GM12878 (cell line): ENCODE measurements around the gene SETBP1. TPM values are rescaled to one million over a fixed set of nuclear protein-coding genes. Genes with fewer than 3 reads are reported as not detected.
A peak's percentile ranks its signal among the peaks of the same experiment; 100 is the strongest.

Experiments
- ATAC-seq: fragments of 200-7000 bp; cut with Tn5 transposase; 3 replicates; pipeline ENCODE4 v1.9.1; 2020; ENCODE audit warnings: mild to moderate bottlenecking, moderate library complexity
- BruUV-seq: library from RNA; stranded (reverse); fragments of 400-500 nt; replicated peaks from 2 replicates; lab custom pipeline; 2021; lab: Mats Ljungman, UMichigan
- CTCF ChIA-PET: fragments of 300-600 bp; sonication (Branson Sonifier 250); formaldehyde crosslinking; extraction: SDS; loops from one replicate; lab custom pipeline; 2021; ENCODE audit warnings: inconsistent platforms; lab: Yijun Ruan, JAX
- POLR2A ChIA-PET: fragments of 350-600 bp; formaldehyde crosslinking; extraction: SDS; loops from one replicate; lab custom pipeline; 2021; ENCODE audit warnings: inconsistent platforms; lab: Charles Lee
- RAD21 ChIA-PET: fragments of 300-600 bp; sonication (Branson Sonifier 250); formaldehyde crosslinking; loops from one replicate; lab custom pipeline; 2023; ENCODE audit warnings: antibody characterized with exemption; ENCODE audit not compliant: unreplicated experiment; lab: Charles Lee
- SMC1A ChIA-PET: fragments of 300-600 bp; sonication (Branson Sonifier 250); formaldehyde crosslinking; loops from one replicate; lab custom pipeline; 2023; ENCODE audit not compliant: unreplicated experiment, uncharacterized antibody; lab: Charles Lee
- DNase-seq: peaks from one replicate; pipeline ENCODE4 v3.0.0-alpha.2; 2011; ENCODE audit warnings: low read depth, low spot score
- FAIRE-seq: peaks from 3 replicates; lab custom pipeline; 2011; peaks lifted over from hg19 to GRCh38; lab: Jason Lieb, UNC
- H2AFZ ChIP-seq: 2 replicates; pipeline ENCODE4 v1.6.0; 2011; ENCODE audit warnings: low read depth, low read length, control low read depth; ENCODE audit not compliant: control insufficient read depth
- H3K27ac ChIP-seq: 2 replicates; pipeline ENCODE4 v1.5.1; 2011; ENCODE audit warnings: control low read depth; ENCODE audit not compliant: control insufficient read depth, insufficient read depth
- H3K27me3 ChIP-seq, 2 experiments: replicated peaks in 1 of 2; 2 replicates each; pipeline versions ENCODE4 v1.6.0 to v1.6.1; 2011; ENCODE audit warnings: low read length in 1 of 2; ENCODE audit not compliant: control insufficient read depth in 2 of 2, insufficient read depth in 2 of 2
- H3K36me3 ChIP-seq, 2 experiments: 2 replicates each; pipeline ENCODE4 v1.5.1; 2011; ENCODE audit warnings: low read length in 1 of 2; ENCODE audit not compliant: control insufficient read depth in 2 of 2, insufficient read depth in 2 of 2
- H3K4me1 ChIP-seq: 2 replicates; pipeline ENCODE4 v1.6.1; 2011; ENCODE audit warnings: mild to moderate bottlenecking, low read length, moderate library complexity, mixed read lengths; ENCODE audit not compliant: control insufficient read depth, insufficient read depth
- H3K4me2 ChIP-seq: 2 replicates; pipeline ENCODE4 v1.6.0; 2011; ENCODE audit warnings: control low read depth; ENCODE audit not compliant: control insufficient read depth, insufficient read depth
- H3K4me3 ChIP-seq: fragments of 200-600 bp; sonication (generic); 2 replicates; pipeline ENCODE4 v1.5.1; 2016
- H3K79me2 ChIP-seq: 2 replicates; pipeline ENCODE4 v1.6.0; 2011; ENCODE audit warnings: low read length; ENCODE audit not compliant: control insufficient read depth, insufficient read depth
- H3K9ac ChIP-seq: 2 replicates; pipeline ENCODE4 v1.8.0; 2011; ENCODE audit warnings: low read length, control low read depth, mixed read lengths; ENCODE audit not compliant: control insufficient read depth, insufficient read depth
- H3K9me3 ChIP-seq: replicated peaks from 3 replicates; pipeline ENCODE4 v1.5.1; 2011; ENCODE audit warnings: mild to moderate bottlenecking, low read length; ENCODE audit not compliant: control insufficient read depth, insufficient read depth
- H4K20me1 ChIP-seq: 2 replicates; pipeline ENCODE4 v1.6.0; 2011; ENCODE audit not compliant: control insufficient read depth, insufficient read depth
- EGR1 ChIP-seq, 2 experiments: IDR thresholded peaks; 1 replicate in 1 of 2; 2 replicates in 1 of 2; pipeline ENCODE4 v1.6.1; 2011 to 2012; ENCODE audit warnings: low read depth in 2 of 2, low read length in 2 of 2, borderline replicate concordance in 1 of 2, mild to moderate bottlenecking in 1 of 2, moderate library complexity in 1 of 2
- EZH2 ChIP-seq: IDR thresholded peaks from 2 replicates; pipeline ENCODE4 v1.6.1; 2012; ENCODE audit warnings: low read depth, mild to moderate bottlenecking, control low read depth, inconsistent platforms, low read length, borderline replicate concordance; ENCODE audit not compliant: control insufficient read depth
- MYB ChIP-seq: fragments of 150-350 bp; IDR thresholded peaks from 2 replicates; pipeline ENCODE4 v1.6.1; 2014; ENCODE audit warnings: mild to moderate bottlenecking, low read depth, low read length, borderline replicate concordance
- NFIC ChIP-seq: IDR thresholded peaks from 2 replicates; pipeline ENCODE4 v1.6.1; 2012; ENCODE audit warnings: low read depth, mild to moderate bottlenecking, inconsistent platforms, low read length, moderate library complexity
- SIN3A ChIP-seq: IDR thresholded peaks from 2 replicates; pipeline ENCODE4 v1.6.1; 2012; ENCODE audit warnings: low read depth, low read length, improper control_type of control experiment
- SPI1 ChIP-seq: IDR thresholded peaks from 2 replicates; pipeline ENCODE4 v1.6.1; 2011; ENCODE audit warnings: low read depth, mild to moderate bottlenecking, low read length, moderate library complexity, borderline replicate concordance; ENCODE audit not compliant: insufficient read depth
- USF1 ChIP-seq: IDR thresholded peaks from 2 replicates; pipeline ENCODE4 v1.6.1; 2011; ENCODE audit warnings: borderline replicate concordance, low read depth, mild to moderate bottlenecking, moderate library complexity, mixed read lengths, low read length; ENCODE audit not compliant: insufficient read depth; ENCODE audit errors: extremely low read length
- WRNIP1 ChIP-seq: IDR thresholded peaks from 2 replicates; pipeline ENCODE4 v1.6.1; 2011; ENCODE audit warnings: low read depth, low read length, improper control_type of control experiment, borderline replicate concordance
- WGBS: methylation state at CpG from one replicate; pipeline ENCODE4 v1.1.6; 2016; ENCODE audit warnings: low lambda C conversion rate; ENCODE audit not compliant: insufficient replicate concordance, insufficient coverage; ENCODE audit errors: missing lambda C conversion rate; 5-methylcytosine and 5-hydroxymethylcytosine counted together
- in situ Hi-C: fragments of 300-500 bp; cut with MboI; formaldehyde crosslinking; loops from 9 replicates; pipeline ENCODE4 v1.14.3; 2018; ENCODE audit warnings: mixed read lengths
- intact Hi-C: fragments of 100-400 bp; cut with micrococcal nuclease; formaldehyde crosslinking; loops from one replicate; pipeline ENCODE4 v1.14.2; 2022; ENCODE audit not compliant: unreplicated experiment
- polyA plus RNA-seq, 11 experiments: library from polyadenylated mRNA; depleted of rRNA in 4 of 11; unstranded in 6 of 11; stranded (reverse) in 5 of 11; fragments of >200 nt; fragmentation: Nextera tagmentation in 4 of 11; fragmentation: Illumina TruSeq in 1 of 11; extraction: Ambion mirVana in 4 of 11; extraction: Trizol in 1 of 11; gene quantifications; 1 replicate in 1 of 11; 2 replicates in 10 of 11; pipeline versions ENCODE4 v1.2.1 to v1.2.3, GENCODE V29; 2011 to 2016; ENCODE audit warnings: inconsistent platforms in 2 of 11, missing spikeins in 2 of 11, low read depth in 1 of 11
- total RNA-seq, 4 experiments: library from RNA; depleted of rRNA in 3 of 4; stranded (reverse); fragments of >200 nt in 3 of 4; fragmentation: Illumina TruSeq in 1 of 4; extraction: Trizol in 1 of 4; gene quantifications; 2 replicates each; pipeline versions ENCODE4 v1.2.1 to v1.2.3, GENCODE V29; 2013 to 2021

Gene SETBP1
- total and polyA plus RNA-seq, 10 of the 15 experiments (the other 5 are each of a cell fraction or from before 2014, with no cell fraction given) = 0.99 to 29.7 (median 8.3) TPM

- H4K20me1 ChIP-seq = no peaks in the 10 kb centered on the region
- intact Hi-C loops = loop anchor here (5.0 kb wide), 1 partner anchor 196 kb away; no protein-coding TSS in a partner anchor
- in situ Hi-C loops = no loop called here
- H3K4me2 ChIP-seq = peak overlapping the region; percentile 96
- peak overlapping the region; percentile 53 for H3K27ac ChIP-seq
- no peak overlapping the region for H2AFZ ChIP-seq
- DNase-seq (no peak), ATAC-seq (peak; percentile 2; the same call in 2 of the 3 replicates), FAIRE-seq (no peak)
- CTCF ChIA-PET = interaction anchor here (0.6 to 5.0 kb wide), 6 partner anchors 10 to 301 kb away, joined by 3 to 20 read pairs (median 4); no protein-coding TSS in a partner anchor
- peaks cover 45% of the 10 kb centered on the region for H3K4me1 ChIP-seq
- H3K4me3 ChIP-seq = 0 out of 2 replicates have a peak overlapping the region, but pooled peaks have one; percentile 13
- no peaks in the 10 kb centered on the region for H3K27me3 ChIP-seq
- SMC1A ChIA-PET = interaction anchor here (0.9 to 9.9 kb wide), 21 partner anchors 11 to 302 kb away, joined by 3 to 57 read pairs (median 4); no protein-coding TSS in a partner anchor
- BruUV-seq = no TSS peak
- no peaks in the 10 kb centered on the region; the same call in none of the 2 replicates for H3K79me2 ChIP-seq
- POLR2A ChIA-PET = interaction anchor here (1.0 to 3.0 kb wide), 4 partner anchors 15 to 236 kb away, joined by 3 to 8 read pairs (median 4); no protein-coding TSS in a partner anchor
- H3K36me3 ChIP-seq = no peaks in the 10 kb centered on the region
- WGBS = 58% methylated on average over 4 of the region's 4 CpGs
- no peaks in the 10 kb centered on the region; the same call in 2 of the 3 replicates for H3K9me3 ChIP-seq
- RAD21 ChIA-PET = interaction anchor here (0.8 to 3.2 kb wide), 13 partner anchors 11 to 515 kb away, joined by 3 to 20 read pairs (median 4); no protein-coding TSS in a partner anchor
- TF ChIP-seq SIN3A (no peak), WRNIP1 (no peak), NFIC (0 out of 2 replicates have a peak, but pooled peaks have one; percentile 23), SPI1 (peak; percentile 69)
- no peak overlapping the region for H3K9ac ChIP-seq
Observed at GRCh38 chr18:44911260-44911659, 230.6 kb downstream of the SETBP1 start.

DNA sequence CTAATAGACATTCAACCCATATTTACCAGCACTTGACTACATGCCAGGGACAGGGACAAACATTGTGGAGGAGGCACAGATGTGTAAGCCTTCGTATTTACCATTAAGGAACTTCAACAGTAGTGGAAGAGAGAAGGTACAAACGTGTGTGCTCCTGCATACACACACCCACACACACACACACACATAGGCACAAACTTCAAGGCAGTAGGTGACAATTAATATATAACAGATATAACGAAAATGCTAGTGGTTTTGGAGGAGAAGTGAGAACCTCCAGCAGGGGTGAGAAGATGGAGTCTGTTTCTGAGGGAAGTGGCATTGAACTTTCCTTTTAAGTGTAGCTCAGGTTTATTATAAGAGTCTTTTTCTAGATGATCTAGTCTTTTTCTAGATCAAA is 231.1 kb downstream of the SETBP1 start:
- in situ Hi-C loops = no loop called here
- CTCF ChIA-PET = interaction anchor here (0.6 to 5.0 kb wide), 9 partner anchors 9 to 301 kb away, joined by 3 to 20 read pairs (median 4); no protein-coding TSS in a partner anchor
- no peaks in the 10 kb centered on the region; the same call in none of the 2 replicates for H3K79me2 ChIP-seq
- TF ChIP-seq USF1 = no peak
- TF ChIP-seq EZH2 = no peak
- TF ChIP-seq MYB = no peak
- 0 out of 3 replicates have a peak, but pooled peaks of 1 of the 2 experiments have one; percentile 14 for TF ChIP-seq EGR1 (IDR thresholded peaks at IDR 0.05; ENCODE audit: borderline replicate concordance in 1 of 2, low read depth in 2 of 2, low read length in 2 of 2)

More for the DNA sequence above, 231.1 kb downstream of the SETBP1 start:
- BruUV-seq = no TSS peak
- FAIRE-seq (peak; percentile 23), DNase-seq (no peak), ATAC-seq (peak; percentile 64)
- ChIA-PET RAD21 (interaction anchor here (0.6 to 3.2 kb wide), 17 partner anchors 10 to 516 kb away, joined by 3 to 20 read pairs (median 4); partner anchors contain the start of gene SETBP1), POLR2A (interaction anchor here (1.2 to 3.0 kb wide), 3 partner anchors 16 to 152 kb away, joined by 3 to 8 read pairs (median 6); no protein-coding TSS in a partner anchor), SMC1A (interaction anchor here (0.7 to 9.9 kb wide), 22 partner anchors 11 to 301 kb away, joined by 3 to 57 read pairs (median 4); no protein-coding TSS in a partner anchor)
- intact Hi-C loops = loop anchor here (5.0 kb wide), 1 partner anchor 196 kb away; no protein-coding TSS in a partner anchor
- Histone ChIP-seq H2AFZ (no peak overlapping the region), H3K9ac (no peak overlapping the region), H4K20me1 (no peaks in the 10 kb centered on the region), H3K4me2 (peak overlapping the region; percentile 96), H3K9me3 (no peaks in the 10 kb centered on the region; the same call in 2 of the 3 replicates), H3K36me3 (no peaks in the 10 kb centered on the region), H3K27ac (peak overlapping the region; percentile 53), H3K27me3 (no peaks in the 10 kb centered on the region), H3K4me3 (0 out of 2 replicates have a peak overlapping the region, but pooled peaks have one; percentile 13), H3K4me1 (peaks cover 45% of the 10 kb centered on the region)
- 19% methylated on average over 3 of the region's 3 CpGs for WGBS
